ENCODE measurements around the gene C1QTNF12.
"Not testable (repeated sequence)": the region's sequence is repeated elsewhere in the genome, so short reads cannot be mapped to it uniquely, and the experiment has no call there.

C1QTNF12 gene

DNA sequence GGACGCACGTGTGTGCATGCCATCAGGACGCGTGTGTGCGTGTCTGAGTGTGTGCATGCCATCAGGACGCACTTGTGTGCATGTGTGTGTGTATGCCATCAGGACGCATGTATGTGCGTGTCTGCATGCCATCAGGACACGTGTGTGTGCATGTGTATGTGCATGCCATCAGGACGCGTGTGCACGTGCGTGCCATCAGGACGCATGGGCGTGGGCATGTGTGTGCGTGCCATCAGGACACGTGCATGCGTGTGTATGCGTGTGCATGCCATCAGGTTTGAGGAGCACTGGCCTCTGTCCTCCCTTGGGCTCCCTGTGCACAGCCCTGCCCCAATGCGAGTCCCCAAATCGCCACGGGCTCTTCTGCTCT, 12.6 kb upstream of the C1QTNF12 start:
- no peak for DNase-seq

DNA sequence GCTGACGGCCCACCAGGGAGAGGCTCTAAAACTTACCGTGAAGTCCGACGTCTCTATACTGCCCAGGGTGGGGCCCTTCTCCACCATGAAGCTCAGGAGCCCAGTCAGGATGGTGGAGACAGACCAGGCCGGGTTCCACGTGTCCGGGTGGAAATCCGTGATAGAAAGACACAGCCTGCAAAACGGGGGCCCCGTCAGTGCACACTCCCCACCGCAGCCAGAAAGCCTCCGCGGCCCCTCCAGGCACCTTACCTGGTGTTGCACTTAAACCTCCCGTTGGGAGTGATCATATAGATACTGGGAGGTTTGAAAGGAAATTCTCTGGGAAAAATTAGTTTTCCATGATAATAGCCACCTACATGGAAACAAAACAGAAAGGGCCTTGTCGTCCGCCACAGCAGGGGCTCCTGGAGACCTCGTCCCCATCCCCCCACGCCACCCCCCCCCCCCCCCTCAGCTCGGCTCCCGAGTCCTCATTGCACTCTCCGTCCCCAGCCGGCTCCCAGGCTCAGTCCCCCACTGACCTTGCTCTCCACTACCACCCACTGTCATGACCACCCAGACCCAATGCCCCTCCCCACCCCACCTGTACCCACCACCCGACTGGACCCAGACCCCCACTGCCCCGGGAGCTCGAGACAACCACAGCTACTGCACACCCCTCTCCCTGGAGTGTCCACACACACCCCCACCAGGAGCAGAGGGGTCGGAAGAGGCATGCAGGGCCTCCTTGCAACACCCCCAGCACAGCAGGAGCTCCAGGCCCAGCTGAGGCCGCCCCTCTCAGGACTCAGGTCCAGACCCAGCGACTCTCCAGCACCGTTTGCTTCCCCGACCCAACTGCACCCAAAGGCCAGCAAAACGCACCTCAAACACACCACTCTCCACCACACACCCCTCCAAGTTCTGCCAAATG, 10.7 kb upstream of the C1QTNF12 start:
- DNase-seq = no peak

- no peak for DNase-seq
These were observed 9.1 kb upstream of the C1QTNF12 start for GRCh38 chr1:1255611-1256010.

GRCh38 chr1:1255078-1255477, 8.6 kb upstream of the C1QTNF12 start:
- DNase-seq = no peak

- no peak for DNase-seq
These were observed 8.1 kb upstream of the C1QTNF12 start for GRCh38 chr1:1254667-1254998.

GRCh38 chr1:1253972-1254666, 7.6 kb upstream of the C1QTNF12 start:
- no peak for DNase-seq

GRCh38 chr1:1253314-1253713, 6.8 kb upstream of the C1QTNF12 start:
- no peak for DNase-seq

DNA sequence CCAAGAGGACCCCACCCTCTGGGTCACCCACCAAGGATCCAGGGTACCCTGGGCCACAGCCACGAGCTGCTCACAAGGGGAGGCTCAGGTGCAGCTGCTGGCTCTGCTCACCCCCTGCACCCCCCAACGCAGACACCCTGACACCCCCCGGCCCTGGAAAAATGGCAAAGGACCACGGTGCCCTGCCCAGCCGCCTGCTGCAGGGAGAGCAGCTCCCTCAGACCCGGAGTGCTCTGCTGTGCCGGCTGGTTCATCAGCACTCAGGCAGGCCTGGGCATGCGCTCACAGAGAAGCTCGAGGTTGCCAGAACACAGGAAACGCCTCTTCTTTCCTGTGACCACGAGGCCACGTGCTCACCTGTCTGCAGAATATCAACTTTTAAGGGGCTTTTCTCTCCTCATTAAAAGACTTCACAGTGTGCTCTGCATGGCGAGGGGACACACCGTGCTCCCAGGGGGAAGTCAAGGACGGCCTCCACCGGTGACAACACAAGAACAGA, 4.3 kb upstream of the C1QTNF12 start:
- no peak for DNase-seq

DNA sequence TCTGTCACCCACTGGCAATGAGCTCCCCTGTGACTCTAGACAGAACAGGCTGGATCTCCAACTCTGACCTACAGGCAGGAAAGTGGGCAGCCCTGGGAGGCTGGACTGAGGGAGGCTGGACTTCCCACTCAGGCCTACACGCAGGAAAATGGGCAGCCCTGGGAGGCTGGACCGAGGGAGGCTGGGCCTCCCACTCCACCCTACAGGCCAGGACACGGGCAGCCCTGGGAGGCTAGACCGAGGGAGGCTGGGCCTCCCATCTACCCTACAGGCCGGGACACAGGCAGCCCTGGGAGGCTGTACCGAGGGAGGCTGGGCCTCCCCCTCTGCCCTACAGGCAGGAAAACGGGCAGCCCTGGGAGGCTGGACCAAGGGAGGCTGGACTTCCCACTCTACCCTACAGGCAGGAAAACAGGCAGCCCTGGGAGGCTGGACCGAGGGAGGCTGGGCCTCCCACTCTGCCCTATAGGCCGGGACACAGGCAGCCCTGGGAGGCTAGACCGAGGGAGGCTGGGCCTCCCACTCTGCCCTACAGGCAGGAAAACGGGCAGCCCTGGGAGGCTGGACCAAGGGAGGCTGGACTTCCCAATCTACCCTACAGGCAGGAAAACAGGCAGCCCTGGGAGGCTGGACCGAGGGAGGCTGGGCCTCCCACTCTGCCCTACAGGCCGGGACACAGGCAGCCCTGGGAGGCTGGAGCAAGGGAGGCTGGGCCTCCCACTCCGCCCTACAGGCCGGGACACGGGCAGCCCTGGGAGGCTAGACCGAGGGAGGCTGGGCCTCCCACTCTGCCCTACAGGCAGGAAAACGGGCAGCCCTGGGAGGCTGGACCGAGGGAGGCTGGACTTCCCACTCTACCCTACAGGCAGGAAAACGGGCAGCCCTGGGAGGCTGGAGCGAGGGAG, 1.7 kb upstream of the C1QTNF12 start:
- not testable (repeated sequence) for DNase-seq

DNA sequence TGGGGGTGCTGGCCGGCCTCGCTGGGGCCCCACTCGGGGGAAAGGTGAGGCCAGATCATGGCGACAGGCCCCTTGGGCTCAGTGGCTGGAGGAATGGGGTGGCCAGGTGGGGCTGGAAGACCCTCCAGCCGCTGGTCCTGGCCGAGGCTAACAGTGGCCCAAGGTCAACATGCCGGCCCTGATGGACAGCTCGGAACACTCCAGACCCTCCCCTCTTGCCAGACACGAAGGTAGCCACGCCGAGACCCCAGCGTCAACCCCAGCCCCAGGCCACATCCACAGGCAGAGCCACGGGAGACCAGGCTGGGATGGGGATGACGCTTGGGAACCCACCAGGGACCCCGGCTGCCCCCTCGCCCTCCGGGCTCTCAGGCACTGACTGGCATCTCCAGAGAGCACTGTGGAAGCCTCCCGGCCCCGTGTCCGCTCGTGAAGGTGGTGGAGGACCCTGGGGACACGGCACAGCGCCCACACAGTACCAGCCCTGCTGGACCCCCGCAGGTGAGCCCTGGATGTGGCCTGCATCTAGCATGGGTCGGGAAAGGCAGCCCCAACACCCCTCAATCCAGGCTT, 905 bp upstream of the C1QTNF12 start:
- no peak for DNase-seq

GRCh38 chr1:1245817-1246576, 525 bp downstream of the C1QTNF12 start:
- no peak for DNase-seq

- no peak for DNase-seq
These were observed 1.2 kb downstream of the C1QTNF12 start for GRCh38 chr1:1245178-1245816.

DNA sequence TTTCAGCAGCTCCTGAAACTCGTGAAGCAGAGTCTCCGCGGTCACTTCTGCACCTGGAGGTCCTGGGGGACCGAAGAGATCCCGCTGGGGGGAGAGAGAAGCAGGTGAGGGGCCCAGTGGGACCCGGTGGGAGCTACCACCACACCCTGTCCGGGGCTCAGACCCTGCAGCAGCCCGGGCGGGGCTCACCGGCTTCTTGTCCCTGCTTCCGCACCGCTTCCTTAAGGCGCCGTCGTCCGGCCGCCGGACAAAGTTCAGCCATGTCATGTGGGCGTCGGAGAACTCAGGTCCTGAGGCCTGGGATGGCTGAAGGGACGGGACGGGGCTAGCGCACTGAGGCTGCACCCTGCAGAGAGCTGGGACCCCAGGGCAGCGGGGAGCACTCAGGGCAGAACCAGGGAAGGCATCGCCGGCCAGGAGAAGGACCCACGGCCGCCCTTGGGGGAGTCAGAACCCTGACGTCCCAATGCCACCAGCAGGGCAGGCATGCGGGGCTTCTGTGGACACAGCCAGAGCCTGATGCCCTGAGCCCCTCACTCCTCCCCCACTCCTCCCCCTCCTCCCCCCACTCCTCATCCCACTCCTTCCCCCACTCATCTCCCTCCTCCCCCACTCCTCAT, 2.2 kb downstream of the C1QTNF12 start:
- DNase-seq = no peak

DNA sequence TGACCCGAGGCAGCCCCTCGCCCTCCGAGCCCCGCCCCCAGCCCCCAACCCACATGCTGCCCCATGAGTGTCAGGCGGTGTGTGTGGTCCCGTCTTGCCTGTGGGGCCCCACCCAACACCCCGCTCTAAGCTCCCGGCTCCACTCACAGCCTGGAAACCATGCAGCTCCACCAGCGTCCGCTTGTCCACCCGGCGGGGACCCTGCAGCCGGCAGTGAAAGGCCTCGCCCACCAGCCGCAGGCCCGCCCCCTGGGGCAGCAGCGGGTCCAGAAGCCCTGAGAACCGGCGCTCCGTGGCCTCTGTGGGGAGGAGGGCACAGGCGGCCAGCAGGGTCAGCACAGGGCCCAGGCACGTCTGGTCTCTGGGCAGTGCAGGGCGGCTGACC, 2.7 kb downstream of the C1QTNF12 start:
- no peak for DNase-seq

GRCh38 chr1:1243266-1243660, 3.3 kb downstream of the C1QTNF12 start:
- no peak for DNase-seq

- DNase-seq = no peak
These were observed 3.9 kb downstream of the C1QTNF12 start for GRCh38 chr1:1242461-1243265.

DNA sequence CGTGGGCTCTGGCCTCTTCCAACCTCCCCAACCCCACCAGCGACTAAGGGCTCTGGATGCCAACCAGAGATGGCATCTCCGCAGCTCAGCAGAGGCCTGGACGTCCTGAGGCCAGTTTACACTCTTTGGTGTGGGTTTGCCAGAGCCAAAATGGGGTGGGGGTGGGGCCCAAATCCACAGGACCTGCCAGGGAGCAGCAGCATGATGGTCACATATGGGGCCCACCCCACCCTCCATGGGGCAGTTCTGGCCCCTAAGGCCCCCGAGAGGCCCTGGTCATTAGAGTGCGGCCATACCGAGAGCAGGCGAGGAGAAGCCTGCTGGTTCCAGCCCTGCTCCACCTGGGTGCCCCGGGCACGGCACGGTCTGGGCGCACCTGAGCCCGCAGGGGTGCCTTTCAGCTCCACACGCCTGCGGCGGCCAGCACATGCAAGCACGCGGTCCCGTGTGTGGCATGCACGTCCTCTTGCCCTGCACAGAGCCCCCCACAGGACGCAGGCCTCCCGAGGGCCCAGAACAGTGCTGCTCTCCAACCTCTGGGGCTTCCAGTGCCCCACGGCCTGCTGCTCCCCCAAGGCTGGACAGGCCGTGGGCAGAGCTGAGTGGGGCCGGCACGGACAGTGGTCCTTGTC, 4.8 kb downstream of the C1QTNF12 start:
- no peak for DNase-seq

GRCh38 chr1:1240822-1241587, 5.5 kb downstream of the C1QTNF12 start:
- DNase-seq = no peak

- DNase-seq = no peak
These were observed 6.2 kb downstream of the C1QTNF12 start for GRCh38 chr1:1240348-1240732.
